ENCODE data around the gene EBLN2. TPM values are rescaled to one million over a fixed set of nuclear protein-coding genes. Genes with fewer than 3 reads are reported as not detected.

EBLN2 gene
- total RNA-seq, 3 donors from 2014 or later = 4.2 to 12.0 (median 10.8) TPM

DNA sequence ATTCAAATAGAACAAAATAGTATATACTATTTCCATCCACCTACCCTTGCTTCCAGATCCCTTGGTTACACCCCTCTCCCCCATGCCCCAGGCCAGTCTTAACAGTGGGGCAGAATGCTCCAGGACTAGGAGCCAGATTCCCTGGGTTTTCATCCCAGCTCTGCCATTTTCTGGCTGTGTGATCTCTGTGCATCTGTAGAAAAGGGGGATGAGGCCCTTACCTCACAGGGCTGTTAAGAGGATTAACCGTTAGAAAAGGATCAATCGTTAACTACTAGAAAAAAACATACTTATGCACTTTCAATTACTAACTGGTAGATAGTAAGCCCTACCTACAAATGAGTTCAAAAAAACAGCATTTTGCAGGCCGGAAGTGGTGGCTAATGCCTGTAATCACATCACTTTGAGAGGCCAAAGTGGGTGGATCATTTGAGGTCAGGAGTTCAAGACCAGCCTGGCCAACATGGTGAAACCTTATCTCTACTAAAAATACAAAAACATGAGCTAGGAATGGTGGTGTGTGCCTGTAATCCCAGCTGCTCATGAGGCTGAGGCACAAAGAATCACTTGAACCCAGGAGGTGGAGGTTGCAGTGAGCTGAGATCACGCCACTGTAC is 11.7 kb downstream of the EBLN2 start:
- intact Hi-C loops (cut with DNase I; ENCODE audit: low total_unique reads) = no loop called here
- DNase-seq (ENCODE audit: low spot score in 2 of 2) = no peak

DNA sequence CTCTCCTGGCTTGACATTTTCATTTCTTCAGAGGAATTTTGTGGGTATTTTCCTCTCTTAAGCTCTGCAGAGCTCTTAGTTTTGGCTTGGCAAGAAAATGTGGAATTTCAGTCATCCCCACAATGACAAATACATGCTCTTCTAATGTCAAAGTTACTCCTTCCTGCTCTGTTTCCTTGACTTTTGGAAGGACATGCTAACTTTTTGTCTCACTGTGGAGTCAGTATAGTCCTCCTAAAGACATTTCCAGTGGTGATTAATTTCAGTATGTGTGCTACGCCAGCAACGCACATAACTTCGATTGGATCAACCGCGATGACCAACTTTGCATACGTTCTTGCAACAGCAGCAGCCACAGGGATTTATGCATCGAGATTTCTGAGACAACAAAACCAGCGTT is 13.3 kb downstream of the EBLN2 start:
- H3K27ac ChIP-seq = no peak overlapping the region
- TF ChIP-seq POLR2A (IDR thresholded peaks at IDR 0.05) (no peak), POLR2AphosphoS5 (IDR thresholded peaks at IDR 0.05) (no peak)

More for the DNA sequence above, 11.7 kb downstream of the EBLN2 start:
- Histone ChIP-seq H3K27me3 (no peaks in the 10 kb centered on the region), H3K9me3 (no peaks in the 10 kb centered on the region), H3K4me1 (no peaks in the 10 kb centered on the region), H3K4me3 (no peak overlapping the region), H3K27ac (no peak overlapping the region), H3K36me3 (no peaks in the 10 kb centered on the region)
- no peak for TF ChIP-seq POLR2AphosphoS5 (IDR thresholded peaks at IDR 0.05)
- TF ChIP-seq POLR2A (IDR thresholded peaks at IDR 0.05) = no peak
- TF ChIP-seq, protein P1, sequence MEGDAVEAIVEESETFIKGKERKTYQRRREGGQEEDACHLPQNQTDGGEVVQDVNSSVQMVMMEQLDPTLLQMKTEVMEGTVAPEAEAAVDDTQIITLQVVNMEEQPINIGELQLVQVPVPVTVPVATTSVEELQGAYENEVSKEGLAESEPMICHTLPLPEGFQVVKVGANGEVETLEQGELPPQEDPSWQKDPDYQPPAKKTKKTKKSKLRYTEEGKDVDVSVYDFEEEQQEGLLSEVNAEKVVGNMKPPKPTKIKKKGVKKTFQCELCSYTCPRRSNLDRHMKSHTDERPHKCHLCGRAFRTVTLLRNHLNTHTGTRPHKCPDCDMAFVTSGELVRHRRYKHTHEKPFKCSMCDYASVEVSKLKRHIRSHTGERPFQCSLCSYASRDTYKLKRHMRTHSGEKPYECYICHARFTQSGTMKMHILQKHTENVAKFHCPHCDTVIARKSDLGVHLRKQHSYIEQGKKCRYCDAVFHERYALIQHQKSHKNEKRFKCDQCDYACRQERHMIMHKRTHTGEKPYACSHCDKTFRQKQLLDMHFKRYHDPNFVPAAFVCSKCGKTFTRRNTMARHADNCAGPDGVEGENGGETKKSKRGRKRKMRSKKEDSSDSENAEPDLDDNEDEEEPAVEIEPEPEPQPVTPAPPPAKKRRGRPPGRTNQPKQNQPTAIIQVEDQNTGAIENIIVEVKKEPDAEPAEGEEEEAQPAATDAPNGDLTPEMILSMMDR (IDR thresholded peaks at IDR 0.05) = no peak

DNA sequence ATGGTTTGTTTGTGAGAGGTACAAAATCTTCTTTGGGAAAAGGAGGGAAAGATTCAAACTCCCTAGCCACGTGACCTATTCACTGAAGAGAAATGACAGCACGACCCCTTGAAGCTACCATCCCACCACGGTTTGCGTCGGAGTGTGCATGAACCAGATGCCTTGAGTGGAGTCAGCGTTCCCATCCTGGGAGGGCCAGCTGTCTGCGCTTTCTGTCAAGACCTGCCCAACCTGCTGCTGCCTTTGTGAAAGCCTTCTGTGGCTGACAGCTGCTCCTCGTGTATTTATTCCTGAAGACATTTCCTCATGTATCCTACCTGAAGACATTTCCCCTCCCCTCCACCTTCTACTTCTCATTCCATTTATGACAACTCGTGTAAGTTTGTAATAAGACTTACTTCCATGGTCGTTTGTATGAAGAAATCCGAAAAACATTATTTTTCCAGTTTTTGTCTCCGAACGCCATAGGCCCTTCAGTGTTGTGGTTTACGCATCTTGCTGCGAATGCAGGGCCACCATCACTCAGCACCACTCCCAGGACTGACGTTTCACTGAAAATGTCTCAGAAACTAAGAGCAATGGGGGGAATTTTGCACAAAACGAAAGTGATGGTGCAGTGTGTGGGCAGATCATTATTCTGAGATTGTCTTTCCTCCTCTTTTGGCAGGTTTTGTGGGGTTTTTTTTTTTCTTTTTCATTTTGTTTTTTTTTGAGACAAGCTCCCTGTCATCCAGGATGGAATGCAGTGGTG is 18.9 kb downstream of the EBLN2 start:
- no peaks in the 10 kb centered on the region for H3K36me3 ChIP-seq
- no peaks in the 10 kb centered on the region for H3K4me1 ChIP-seq
- intact Hi-C loops (cut with DNase I; ENCODE audit: low total_unique reads) = no loop called here
- no peaks in the 10 kb centered on the region for H3K9me3 ChIP-seq
- H3K27ac ChIP-seq = no peak overlapping the region
- H3K4me3 ChIP-seq = no peak overlapping the region
- no peaks in the 10 kb centered on the region for H3K27me3 ChIP-seq
- TF ChIP-seq POLR2A (IDR thresholded peaks at IDR 0.05) = no peak
- TF ChIP-seq, protein P1 (IDR thresholded peaks at IDR 0.05) = no peak
- TF ChIP-seq POLR2AphosphoS5 (IDR thresholded peaks at IDR 0.05) = no peak
- DNase-seq (ENCODE audit: low spot score in 2 of 2) = no peak

More for the DNA sequence above, 13.3 kb downstream of the EBLN2 start:
- Histone ChIP-seq H3K4me3 (no peak overlapping the region), H3K36me3 (no peaks in the 10 kb centered on the region), H3K9me3 (no peaks in the 10 kb centered on the region), H3K27me3 (no peaks in the 10 kb centered on the region), H3K4me1 (no peaks in the 10 kb centered on the region)
- intact Hi-C loops (cut with DNase I; ENCODE audit: low total_unique reads) = no loop called here
- DNase-seq (ENCODE audit: low spot score in 2 of 2) = no peak

DNA sequence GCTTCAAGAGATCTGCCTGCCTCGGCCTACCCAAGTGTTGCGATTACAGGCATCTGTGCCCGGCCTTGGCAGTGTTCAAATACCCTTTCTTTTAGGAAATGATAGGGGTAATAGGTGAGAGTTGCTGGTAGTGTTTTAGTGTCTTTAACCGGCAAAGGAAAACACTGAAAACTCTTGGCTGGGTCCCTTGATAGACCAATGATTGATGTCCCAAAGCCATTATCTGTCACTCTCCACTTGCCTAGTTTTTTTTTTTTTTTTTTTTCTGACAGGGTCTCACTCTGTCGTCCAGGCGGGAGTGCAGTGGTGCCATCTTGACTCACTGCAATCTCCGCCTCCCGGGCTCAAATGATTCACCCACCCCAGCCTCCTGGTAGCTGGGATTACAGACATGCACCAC is 19.7 kb downstream of the EBLN2 start:
- H3K4me3 ChIP-seq = no peak overlapping the region
- DNase-seq (ENCODE audit: low spot score in 2 of 2) = no peak
- H3K36me3 ChIP-seq = no peaks in the 10 kb centered on the region
- no peaks in the 10 kb centered on the region for H3K27me3 ChIP-seq
- H3K9me3 ChIP-seq = no peaks in the 10 kb centered on the region
- intact Hi-C loops (cut with DNase I; ENCODE audit: low total_unique reads) = no loop called here
- no peak for TF ChIP-seq POLR2AphosphoS5 (IDR thresholded peaks at IDR 0.05)
- TF ChIP-seq POLR2A (IDR thresholded peaks at IDR 0.05) = no peak
- TF ChIP-seq, protein P1 (IDR thresholded peaks at IDR 0.05) = no peak
- no peak overlapping the region for H3K27ac ChIP-seq
- H3K4me1 ChIP-seq = no peaks in the 10 kb centered on the region

DNA sequence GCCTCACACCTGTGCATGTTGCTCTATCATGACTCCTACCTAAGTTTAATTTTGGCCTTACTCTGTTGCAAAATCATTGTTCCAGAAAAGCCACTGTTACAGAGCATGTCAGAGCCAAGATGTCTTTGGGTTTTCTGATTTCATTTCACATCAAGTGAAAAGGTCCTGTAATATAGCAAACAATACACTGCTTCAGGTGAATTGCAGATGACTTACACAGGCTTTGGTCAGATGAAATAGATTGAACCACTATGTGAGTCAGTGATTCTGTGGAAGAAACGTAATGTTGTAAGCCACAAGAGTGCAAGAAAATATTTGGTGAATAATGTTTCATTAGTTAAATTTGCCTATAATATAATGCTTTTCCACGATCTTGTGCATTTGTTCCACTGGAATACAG is 22.7 kb downstream of the EBLN2 start:
- H3K4me1 ChIP-seq = no peaks in the 10 kb centered on the region
- no peak overlapping the region for H3K27ac ChIP-seq
- no peak for DNase-seq (ENCODE audit: low spot score in 2 of 2)
- no peaks in the 10 kb centered on the region for H3K27me3 ChIP-seq
- intact Hi-C loops (cut with DNase I; ENCODE audit: low total_unique reads) = no loop called here
- H3K36me3 ChIP-seq = no peaks in the 10 kb centered on the region
- H3K4me3 ChIP-seq = no peak overlapping the region
- TF ChIP-seq, protein P1 (IDR thresholded peaks at IDR 0.05) = no peak
- TF ChIP-seq POLR2A (IDR thresholded peaks at IDR 0.05) (no peak), POLR2AphosphoS5 (IDR thresholded peaks at IDR 0.05) (no peak)
- H3K9me3 ChIP-seq = no peaks in the 10 kb centered on the region

Data from breast epithelium (tissue), 4 donors.